ENCODE data around the gene SPN.
"Not testable (repeated sequence)": the region's sequence is repeated elsewhere in the genome, so short reads cannot be mapped to it uniquely, and the experiment has no call there.

SPN gene

GRCh38 chr16:29707160-29707559 is 44.1 kb downstream of the SPN start:
- DNase-seq, result not testable (repeated sequence)

GRCh38 chr16:29708917-29709600 is 46.0 kb downstream of the SPN start:
- DNase-seq, result no peak

DNA sequence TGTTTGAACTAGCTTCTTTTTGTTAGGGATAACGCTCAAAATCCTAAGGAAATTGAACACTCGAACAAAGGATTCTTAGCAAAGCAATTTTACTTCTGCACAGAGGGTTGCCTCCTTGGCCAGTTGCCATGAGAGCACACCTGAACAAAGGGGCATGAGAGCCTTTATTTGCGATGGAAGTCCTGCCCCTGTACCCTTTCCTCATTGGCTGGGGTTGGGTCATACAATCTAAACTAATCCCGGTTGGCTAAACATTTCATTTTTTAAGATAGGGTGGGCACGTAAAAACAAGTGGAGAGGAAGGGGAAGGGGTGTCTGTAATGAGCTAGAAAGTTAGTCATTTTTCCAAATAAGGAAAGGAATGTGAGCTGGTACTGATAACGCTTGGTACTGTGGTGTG is 46.6 kb downstream of the SPN start:
- not testable (repeated sequence) for DNase-seq

DNA sequence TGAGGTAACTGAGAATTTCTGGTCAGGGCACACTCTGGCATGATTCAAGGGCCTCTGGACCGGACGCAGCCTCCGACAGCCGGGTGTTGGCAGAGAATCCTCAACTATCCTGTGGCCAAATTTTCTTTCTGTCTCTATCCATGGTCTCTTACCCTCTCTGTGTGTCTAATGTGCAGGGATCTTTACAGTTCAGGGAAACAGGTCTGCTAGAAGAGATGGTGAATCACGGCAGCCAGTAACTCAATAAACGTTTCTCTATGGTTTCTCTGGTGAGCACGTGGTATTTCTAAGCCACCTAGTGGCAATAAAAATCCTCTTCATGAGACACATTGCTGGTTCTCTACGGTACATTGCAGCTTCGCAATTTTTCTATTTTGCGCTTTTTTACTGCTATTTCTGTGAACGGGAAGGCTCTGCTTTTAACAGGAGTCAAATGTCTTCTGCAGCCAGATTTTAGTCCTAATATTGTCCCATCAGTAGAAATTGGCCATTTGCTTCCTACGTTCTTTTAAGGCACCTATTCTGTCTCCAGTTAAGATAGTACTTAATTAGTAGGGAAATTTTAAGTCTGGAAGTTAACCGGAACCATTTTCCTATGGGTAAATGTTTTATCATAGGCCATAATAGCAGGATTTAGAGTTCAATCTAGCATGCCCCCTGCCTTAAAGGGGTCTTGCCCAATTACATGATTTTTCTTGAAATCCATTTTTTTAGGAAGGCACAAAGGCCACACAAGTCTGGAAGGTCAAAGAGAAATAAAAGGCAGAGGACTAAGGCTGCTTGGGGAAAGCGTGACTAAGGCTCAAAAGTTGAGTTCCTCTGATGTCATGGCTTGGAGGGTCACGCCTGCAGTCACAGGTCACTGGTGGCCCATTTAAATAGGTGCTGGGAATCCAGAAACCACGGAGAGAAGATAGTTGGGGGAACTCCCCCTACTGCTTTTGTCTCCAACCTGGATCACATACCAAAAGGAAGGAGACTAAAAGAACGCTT is 47.5 kb downstream of the SPN start:
- no peak for DNase-seq

GRCh38 chr16:29712809-29713208 is 49.8 kb downstream of the SPN start:
- no peak for DNase-seq

- no peak for DNase-seq
Observed at GRCh38 chr16:29714396-29714795, 51.3 kb downstream of the SPN start.

GRCh38 chr16:29714972-29715371 is 51.9 kb downstream of the SPN start:
- no peak for DNase-seq

GRCh38 chr16:29717113-29717512 is 54.1 kb downstream of the SPN start:
- no peak for DNase-seq

GRCh38 chr16:29719063-29719462 is 56.0 kb downstream of the SPN start:
- no peak for DNase-seq

All from activated T-cell treated with anti-CD3 and anti-CD28 coated beads, Interleukin-2, amount 50 U/mL, for 1 hour (primary cell).